GM11168 (cell line): ENCODE measurements around the gene PPFIA4.

Source experiments
- in situ Hi-C: fragments of 300-500 bp; cut with MboI; formaldehyde crosslinking; loops from one replicate; pipeline ENCODE4 v1.12.0; 2022; ENCODE audit warnings: low sequenced_read_pairs; ENCODE audit not compliant: unreplicated experiment

PPFIA4 gene

GRCh38 chr1:203078478-203078877 is 52.2 kb downstream of the PPFIA4 start:
- in situ Hi-C loops = no loop called here

GRCh38 chr1:203080456-203080855 is 54.2 kb downstream of the PPFIA4 start:
- in situ Hi-C loops = no loop called here

GRCh38 chr1:203081465-203082230 is 55.4 kb downstream of the PPFIA4 start:
- in situ Hi-C loops = no loop called here

GRCh38 chr1:203082231-203082505 is 55.9 kb downstream of the PPFIA4 start:
- in situ Hi-C loops = no loop called here

- in situ Hi-C loops = no loop called here
These were observed 56.5 kb downstream of the PPFIA4 start for GRCh38 chr1:203082571-203083462.

GRCh38 chr1:203083463-203083921 is 57.2 kb downstream of the PPFIA4 start:
- in situ Hi-C loops = no loop called here

GRCh38 chr1:203084588-203085527 is 58.6 kb downstream of the PPFIA4 start:
- in situ Hi-C loops = no loop called here

GRCh38 chr1:203085528-203086406 is 59.5 kb downstream of the PPFIA4 start, which contains the start of gene MYOG:
Gene MYOG (minus strand): TSS chr1:203086012. CDS start chr1:203085961, 51 bp downstream.
- in situ Hi-C loops = no loop called here

- in situ Hi-C loops = no loop called here
These were observed 60.9 kb downstream of the PPFIA4 start for GRCh38 chr1:203086992-203087763.

- in situ Hi-C loops = no loop called here
These were observed 62.1 kb downstream of the PPFIA4 start for GRCh38 chr1:203088441-203088840.

GRCh38 chr1:203089001-203089650 is 62.8 kb downstream of the PPFIA4 start:
- in situ Hi-C loops = no loop called here

- in situ Hi-C loops = no loop called here
These were observed 63.4 kb downstream of the PPFIA4 start for GRCh38 chr1:203089651-203090045.

GRCh38 chr1:203090421-203091198 is 64.3 kb downstream of the PPFIA4 start:
- in situ Hi-C loops = no loop called here

- in situ Hi-C loops = no loop called here
These were observed 64.8 kb downstream of the PPFIA4 start for GRCh38 chr1:203091199-203091477.

- in situ Hi-C loops = no loop called here
These were observed 65.6 kb downstream of the PPFIA4 start for GRCh38 chr1:203091761-203092330.

GRCh38 chr1:203093754-203094410 is 67.6 kb downstream of the PPFIA4 start:
- in situ Hi-C loops = no loop called here
